ENCODE data around the gene COL23A1.

- TF ChIP-seq CTCF (IDR thresholded peaks at IDR 0.05; ENCODE audit: poor library complexity) (no peak), EZH2phosphoT487 (IDR thresholded peaks at IDR 0.05; ENCODE audit: low read depth, severe bottlenecking, unreplicated experiment) (no peak)
Measured at GRCh38 chr5:178209334-178210072, 380.7 kb downstream of the COL23A1 start.

Data from hepatocyte (in vitro differentiated cells).